Heart right ventricle (tissue), 16 donors: Measurements from ENCODE around the gene TRRAP. TPM values are rescaled to one million over a fixed set of nuclear protein-coding genes. Genes with fewer than 3 reads are reported as not detected.

Experiments used
- ATAC-seq, 8 donors: fragments of 200-7000 bp; cut with Tn5 transposase; one replicate each; pipeline ENCODE4 v1.9.1; 2020; ENCODE audit warnings: mild to moderate bottlenecking in 8 of 8, moderate library complexity in 8 of 8, moderate number of reproducible peaks in 1 of 8
- DNase-seq, 2 donors: peaks; one replicate each; pipeline ENCODE4 v3.0.0-alpha.2; 2020
- H3K27ac ChIP-seq, 10 donors: fragments of 200-600 bp; sonication (generic) in 2 of 10; one replicate each; pipeline versions ENCODE4 v1.5.0 to v1.8.0; 2020 to 2022; ENCODE audit warnings: mild to moderate bottlenecking in 3 of 10
- H3K27me3 ChIP-seq, 7 donors: fragments of 200-600 bp; one replicate each; pipeline ENCODE4 v1.8.0; 2021 to 2022; ENCODE audit warnings: mild to moderate bottlenecking in 2 of 7
- H3K36me3 ChIP-seq, 9 donors: fragments of 200-600 bp; sonication (generic) in 1 of 9; one replicate each; pipeline versions ENCODE4 v1.5.0 to v1.8.0; 2020 to 2022; ENCODE audit warnings: mild to moderate bottlenecking in 2 of 9
- H3K4me1 ChIP-seq, 9 donors: fragments of 200-600 bp; sonication (generic) in 1 of 9; one replicate each; pipeline versions ENCODE4 v1.5.0 to v1.8.0; 2020 to 2022; ENCODE audit warnings: mild to moderate bottlenecking in 4 of 9
- H3K4me3 ChIP-seq, 10 donors: fragments of 200-600 bp; sonication (generic) in 2 of 10; one replicate each; pipeline versions ENCODE4 v1.5.0 to v1.8.0; 2020 to 2022; ENCODE audit warnings: mild to moderate bottlenecking in 7 of 10, moderate library complexity in 2 of 10
- H3K9me3 ChIP-seq, 11 donors: fragments of 200-600 bp in 10 of 11; sonication (generic) in 2 of 11; one replicate each; pipeline versions ENCODE4 v1.5.0 to v1.8.0; 2013 to 2022; ENCODE audit warnings: mild to moderate bottlenecking in 2 of 11, control low read depth in 1 of 11, moderate library complexity in 1 of 11
- CTCF ChIP-seq, 9 donors: fragments of 200-600 bp; sonication (generic) in 2 of 9; IDR thresholded peaks; one replicate each; pipeline versions ENCODE4 v1.5.0 to v1.8.0; 2021 to 2022; ENCODE audit warnings: antibody characterized with exemption in 9 of 9, mild to moderate bottlenecking in 5 of 9, moderate library complexity in 1 of 9
- WGBS, 2 donors: extraction: QIAGEN DNeasy Blood & Tissue Kit; methylation state at CpG; one replicate each; pipeline ENCODE4 v1.1.7; 2013; ENCODE audit warnings: inconsistent platforms in 1 of 2; 5-methylcytosine and 5-hydroxymethylcytosine counted together
- intact Hi-C, 10 donors: fragments of 100-400 bp; cut with DNase I; formaldehyde crosslinking; loops; one replicate each; pipeline versions ENCODE4 v1.11.1 to v1.14.2; 2022
- polyA plus RNA-seq, 2 donors: library from polyadenylated mRNA; stranded (reverse); fragments of 200-250 nt; gene quantifications; one replicate each; pipeline ENCODE4 v1.2.3, GENCODE V29; 2013
- total RNA-seq, 10 donors: library from RNA; stranded (reverse); fragmentation: NEBNext Ultra II Directional in 3 of 10; extraction: Animal tissue kit (Norgen Biotek cat#: 25700) in 3 of 10; gene quantifications; one replicate each; pipeline versions ENCODE4 v1.2.1 to v1.2.4, GENCODE V29; 2021 to 2023
- donor health status: Arrhythmogenic right ventricular cardiomyopathy.
- donor health status: ischemic (EF 13 %, LVEDD 7.1; RV severe dilation, severe dysfunction).
- donor health status: healthy with polysubstance abuse.
- donor health status: DM: no; HTN: yes; CAD: no.
- donor health status: DM: no; HTN: no; CAD: no.
- donor health status: ischemic (EF 25% LVEDD 6.9; RV normal size, moderate dysfunction).
- donor health status: ischemic (EF 25% LVEDD 5.7; RV mildly dilated, moderate dysfunction).
- donor health status: healthy.
- donor health status: DM: yes; HTN: yes; CAD: no.
- donor health status: Ischemic cardiomyopathy.
- donor health status: ischemic (EF 35%, LVEDD 5.7; RV mildly dilated, moderate dysfunction).
- donor health status: nonischemic (EF 11% LVEDD 7.7; RV severe dilation, severe dysfunction).
- donor health status: DM: yes; HTN: yes; CAD: no.
- donor health status: PGD.
- donor health status: ischemic (EF 29% LVEDD 5.4; RV normal size, mild dysfunction).
- donor health status: nonischemic (EF 23%, LVEDD 6.1; RV moderate dilation, normal function).

Gene TRRAP
- total and polyA plus RNA-seq, 12 donors, result 4.8 to 25.1 (median 21.3) TPM

- intact Hi-C loops, result no loop called here
- Histone ChIP-seq H3K4me1 (peaks cover 0 to 23% (median 13%) of the 10 kb centered on the region in 9 donors), H3K27me3 (peaks cover 0 to 29% (median 22%) of the 10 kb centered on the region in 7 donors), H3K36me3 (no peaks in the 10 kb centered on the region), H3K27ac (no peak overlapping the region), H3K9me3 (no peaks in the 10 kb centered on the region), H3K4me3 (no peak overlapping the region)
- WGBS, 2 donors, result 81 to 92% methylated on average over 1 of the region's 1 CpG
- DNase-seq (no peak), ATAC-seq (no peak)
- no peak for TF ChIP-seq CTCF (IDR thresholded peaks at IDR 0.05)
Measured at GRCh38 chr7:98874942-98875341, 3.4 kb upstream of the TRRAP start.

GRCh38 chr7:98875501-98875900 lies 2.8 kb upstream of the TRRAP start:
- H3K4me1 ChIP-seq, result peaks cover 0 to 26% (median 15%) of the 10 kb centered on the region in 9 donors
- 82 to 89% methylated on average over 9 of the region's 9 CpGs for WGBS, 2 donors
- intact Hi-C loops, result no loop called here
- no peak overlapping the region for H3K27ac ChIP-seq
- H3K36me3 ChIP-seq, result no peaks in the 10 kb centered on the region
- H3K27me3 ChIP-seq, result peaks cover 0 to 24% (median 16%) of the 10 kb centered on the region in 7 donors
- ATAC-seq (no peak), DNase-seq (no peak)
- H3K4me3 ChIP-seq, result no peak overlapping the region
- no peak for TF ChIP-seq CTCF (IDR thresholded peaks at IDR 0.05)
- H3K9me3 ChIP-seq, result no peaks in the 10 kb centered on the region

GRCh38 chr7:98877146-98877545 lies 1.2 kb upstream of the TRRAP start:
- ATAC-seq (no peak), DNase-seq (no peak)
- H3K9me3 ChIP-seq, result no peaks in the 10 kb centered on the region
- H3K27me3 ChIP-seq, result peaks cover 0 to 8% (median under 1%) of the 10 kb centered on the region in 7 donors
- TF ChIP-seq CTCF (IDR thresholded peaks at IDR 0.05), result no peak
- H3K4me3 ChIP-seq, result peak overlapping the region in 1 of 10 donors; percentile 98
- H3K36me3 ChIP-seq, result peaks cover 0 to 14% (median 7%) of the 10 kb centered on the region in 9 donors
- 89 to 90% methylated on average over 6 of the region's 6 CpGs for WGBS, 2 donors
- intact Hi-C loops, result no loop called here
- peaks cover 0 to 22% (median 14%) of the 10 kb centered on the region in 9 donors for H3K4me1 ChIP-seq
- H3K27ac ChIP-seq, result no peak overlapping the region

GRCh38 chr7:98877692-98878364 lies 504 bp upstream of the TRRAP start:
- ATAC-seq (peak in 7 of 8 donors; percentile 2 to 29 (median 21)), DNase-seq (no peak)
- intact Hi-C loops, result no loop called here
- peak overlapping the region; percentile 80 to 100 (median 98) for H3K4me3 ChIP-seq
- H3K9me3 ChIP-seq, result no peaks in the 10 kb centered on the region
- 26% methylated on average over 18 of the region's 18 CpGs for WGBS, 2 donors
- TF ChIP-seq CTCF (IDR thresholded peaks at IDR 0.05), result no peak
- peaks cover 0 to 22% (median 14%) of the 10 kb centered on the region in 9 donors for H3K4me1 ChIP-seq
- H3K27ac ChIP-seq, result peak overlapping the region; percentile 97 to 99 (median 98)
- peaks cover 0 to 2% (median 0%) of the 10 kb centered on the region in 7 donors for H3K27me3 ChIP-seq
- peaks cover 0 to 21% (median 11%) of the 10 kb centered on the region in 9 donors for H3K36me3 ChIP-seq
